GM19025 (cell line): ENCODE measurements around the gene POLR1E.
"Not testable (repeated sequence)": the region's sequence is repeated elsewhere in the genome, so short reads cannot be mapped to it uniquely, and the experiment has no call there.

Experiments used
- ATAC-seq: cut with Tn5 transposase; IDR thresholded peaks from one replicate; pipeline ENCODE4 v1.9.1; 2021; ENCODE audit warnings: mild to moderate bottlenecking, low read depth, moderate library complexity; ENCODE audit not compliant: unreplicated experiment

POLR1E gene

DNA sequence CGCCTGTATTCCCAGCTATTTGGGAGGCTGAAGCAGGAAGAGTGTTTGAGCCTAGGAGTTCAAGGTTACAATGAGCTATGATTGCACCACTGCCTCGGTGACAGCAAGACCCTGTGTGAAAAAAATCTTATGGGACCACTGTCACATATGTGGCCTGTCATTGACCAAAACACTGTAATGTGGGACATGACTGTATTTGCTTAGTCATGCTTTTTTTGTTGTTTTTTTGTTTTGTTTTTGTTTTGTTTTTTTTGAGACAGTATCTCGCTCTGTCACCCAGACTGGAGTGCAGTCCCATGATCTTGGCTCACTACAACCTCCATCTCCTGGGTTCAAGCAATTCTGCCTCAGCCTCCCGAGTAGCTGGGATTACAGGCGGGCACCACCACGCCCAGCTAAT is 13.5 kb downstream of the POLR1E start:
- no peak for ATAC-seq

DNA sequence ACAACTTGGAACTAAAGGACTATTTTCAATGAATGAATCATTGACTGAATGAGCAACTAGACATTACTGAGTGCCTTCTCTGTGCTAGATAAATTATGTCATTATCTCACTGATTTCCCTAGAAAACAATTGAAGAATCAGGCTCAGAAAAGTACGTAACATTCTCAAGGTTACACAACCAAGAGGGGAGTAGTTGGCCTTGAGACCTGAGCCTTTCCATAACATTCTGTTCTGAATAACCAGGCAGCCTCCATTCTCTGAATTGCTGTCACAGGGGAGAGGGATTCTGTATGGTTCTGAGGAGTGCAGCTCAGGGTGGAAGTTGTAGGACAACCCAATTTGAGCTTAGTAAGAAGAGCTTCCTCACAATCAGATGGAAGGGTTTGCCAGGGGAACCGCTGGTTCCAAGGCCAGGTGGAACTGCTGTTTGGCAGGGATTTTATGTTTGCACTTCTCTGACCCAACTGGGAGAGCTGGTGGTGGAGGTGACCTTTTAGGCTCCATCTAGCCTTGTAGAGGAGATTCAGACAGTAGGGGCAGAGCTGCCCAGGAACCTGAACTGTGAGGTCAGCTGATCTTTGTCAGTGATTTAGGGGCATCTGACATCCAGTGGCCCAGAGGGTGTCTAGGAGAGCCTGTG is 16.3 kb downstream of the POLR1E start:
- ATAC-seq = no peak

DNA sequence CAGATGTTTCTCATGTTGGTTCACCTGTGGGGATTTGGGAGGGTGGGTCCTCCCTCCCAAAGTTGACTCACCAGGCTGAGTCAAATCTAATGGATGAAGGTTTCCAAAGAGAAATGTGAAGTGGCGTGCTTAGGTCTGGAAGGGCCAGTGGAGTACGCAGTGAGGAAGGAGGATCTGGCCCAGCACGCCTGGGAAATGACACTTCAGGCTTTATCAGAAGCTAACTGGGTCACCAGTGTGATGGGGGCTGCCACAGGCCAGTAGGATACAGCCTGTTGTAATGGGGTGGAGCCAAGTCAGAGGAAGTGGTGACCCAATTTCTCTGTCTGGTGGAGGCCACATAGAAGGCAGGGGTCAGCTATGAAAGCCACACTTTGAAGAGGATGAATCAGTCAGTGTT is 18.0 kb downstream of the POLR1E start:
- ATAC-seq = no peak

DNA sequence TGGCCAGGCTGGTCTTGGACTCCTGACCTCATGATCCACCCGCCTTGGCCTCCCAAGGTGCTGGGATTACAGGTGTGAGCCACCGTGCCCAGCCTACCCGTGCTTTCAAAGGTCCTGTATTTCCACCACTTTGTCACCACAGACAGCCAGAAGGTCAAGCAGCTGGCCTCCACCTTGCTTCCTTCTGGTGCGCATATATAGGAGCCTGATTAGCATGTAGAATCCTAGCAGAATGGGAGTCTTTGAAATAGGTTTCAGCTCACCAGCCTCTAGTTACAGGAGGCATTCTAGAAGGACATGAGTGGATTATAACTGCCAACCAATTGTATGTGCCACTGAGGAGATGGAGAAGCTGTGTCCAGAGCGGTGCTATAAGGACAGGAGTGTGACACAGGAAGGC is 18.9 kb downstream of the POLR1E start:
- no peak for ATAC-seq

DNA sequence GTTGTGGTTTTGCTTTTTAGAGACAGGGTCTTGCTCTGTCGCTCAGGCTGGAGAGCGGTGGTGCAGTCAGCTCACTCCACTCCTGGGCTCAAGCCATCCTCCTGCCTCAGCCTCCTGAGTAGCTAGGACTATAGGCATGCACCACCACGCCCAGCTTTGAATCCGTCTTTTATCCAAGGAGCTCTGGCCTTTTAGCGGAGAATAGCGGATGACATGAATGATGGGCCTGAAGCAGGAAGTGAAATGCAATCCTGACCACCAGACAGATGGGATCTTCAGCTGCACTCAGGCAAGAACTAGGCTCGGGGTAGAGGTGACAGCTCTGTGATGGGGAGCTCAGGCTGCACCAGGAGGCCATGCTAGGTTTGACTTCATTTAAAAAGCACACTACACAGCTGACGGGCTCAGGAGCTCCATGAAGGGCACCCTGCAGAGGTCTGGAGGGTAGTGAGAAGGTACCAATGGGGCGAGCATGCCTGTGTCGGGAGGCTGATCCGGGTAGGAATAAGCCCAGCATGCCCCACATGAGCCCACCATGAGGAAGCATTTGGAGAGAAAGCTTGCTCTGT is 21.9 kb downstream of the POLR1E start:
- ATAC-seq = no peak

DNA sequence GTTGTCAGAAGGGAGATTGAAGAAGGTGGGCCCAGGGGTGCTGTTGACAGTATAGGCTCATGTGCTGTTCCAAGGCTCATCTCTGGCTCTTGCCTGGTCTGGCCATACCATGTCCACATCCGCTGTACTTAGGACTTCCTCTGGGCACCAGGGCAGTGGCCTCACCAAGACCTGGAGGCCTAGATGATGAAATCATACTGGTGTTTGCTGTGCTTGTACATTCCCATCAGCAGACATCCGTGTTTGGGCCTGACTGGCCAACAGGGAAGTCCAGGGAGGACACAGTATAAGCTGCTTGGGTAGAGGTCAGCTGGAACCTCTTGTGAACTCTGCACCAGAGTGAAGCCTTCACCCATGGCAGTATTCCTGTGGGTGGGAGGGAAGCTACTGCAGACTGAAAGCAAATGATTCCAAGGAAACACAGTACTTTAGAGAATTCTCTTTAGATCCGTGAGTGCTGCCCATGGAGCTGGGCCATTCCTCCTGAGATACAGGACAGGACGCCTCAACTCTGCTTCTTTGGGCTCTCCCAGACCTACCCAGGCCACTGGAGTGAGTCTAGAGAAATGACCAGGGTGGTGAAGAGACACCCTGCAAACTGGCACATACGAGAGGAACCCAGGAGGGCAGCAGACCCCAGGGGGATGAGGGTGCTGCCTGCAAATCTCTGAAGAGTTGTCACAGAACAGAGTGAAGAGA is 22.5 kb downstream of the POLR1E start:
- ATAC-seq = no peak

DNA sequence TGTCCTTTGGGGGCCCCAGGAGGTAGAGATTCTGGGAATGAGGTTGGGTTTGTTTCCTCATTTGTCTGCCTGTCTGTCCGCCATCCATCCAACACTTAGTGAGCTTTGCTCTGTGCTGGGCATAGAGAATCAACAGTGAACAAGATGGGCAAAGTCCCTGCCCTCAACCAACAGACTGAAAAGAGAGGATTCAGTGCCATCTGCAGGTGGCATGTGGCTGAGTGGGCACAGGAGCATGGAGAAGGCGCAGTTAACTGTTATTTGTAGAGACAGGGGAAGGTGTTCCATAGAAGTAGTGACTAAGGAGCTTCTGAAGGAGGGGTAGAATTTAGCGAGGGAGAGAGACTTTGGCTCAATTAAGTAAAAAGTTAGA is 23.1 kb downstream of the POLR1E start:
- no peak for ATAC-seq

DNA sequence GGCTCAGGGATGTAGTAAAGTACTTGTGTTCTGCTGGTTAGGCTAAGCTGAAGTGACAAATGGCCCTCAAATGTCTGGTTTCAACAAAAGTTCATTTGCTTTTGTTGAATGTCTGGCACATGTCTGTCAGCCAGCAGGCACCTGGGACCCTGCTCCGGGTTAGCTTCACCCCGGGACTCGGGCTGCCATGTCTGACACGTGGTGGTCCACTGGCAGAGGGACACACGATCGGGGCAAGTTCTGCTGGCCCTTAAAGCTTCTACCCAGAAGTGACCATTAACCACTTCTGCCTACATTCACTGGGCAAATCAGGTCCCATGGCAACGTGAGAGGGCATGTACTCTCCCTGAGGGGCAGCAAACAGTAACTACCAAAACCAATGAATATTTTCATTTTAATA is 23.8 kb downstream of the POLR1E start:
- no peak for ATAC-seq

DNA sequence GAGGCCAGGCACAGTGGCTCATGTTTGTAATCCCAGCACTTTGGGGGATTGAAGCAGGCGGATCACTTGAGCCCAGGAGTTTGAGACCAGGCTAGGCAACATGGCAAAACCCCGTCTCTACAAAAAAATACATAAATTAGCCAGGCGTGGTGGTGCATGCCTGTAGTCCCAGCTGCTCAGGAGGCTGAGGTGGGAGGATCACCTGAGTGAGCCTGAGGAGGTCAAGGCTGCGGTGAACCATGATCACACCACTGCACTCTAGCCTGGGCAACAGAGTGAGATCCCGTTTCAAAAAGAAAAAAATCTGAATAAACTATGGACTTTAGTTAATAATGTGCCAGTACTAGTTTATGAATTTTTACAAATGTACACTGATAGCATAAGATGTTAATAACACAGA is 24.3 kb downstream of the POLR1E start:
- ATAC-seq = not testable (repeated sequence)

DNA sequence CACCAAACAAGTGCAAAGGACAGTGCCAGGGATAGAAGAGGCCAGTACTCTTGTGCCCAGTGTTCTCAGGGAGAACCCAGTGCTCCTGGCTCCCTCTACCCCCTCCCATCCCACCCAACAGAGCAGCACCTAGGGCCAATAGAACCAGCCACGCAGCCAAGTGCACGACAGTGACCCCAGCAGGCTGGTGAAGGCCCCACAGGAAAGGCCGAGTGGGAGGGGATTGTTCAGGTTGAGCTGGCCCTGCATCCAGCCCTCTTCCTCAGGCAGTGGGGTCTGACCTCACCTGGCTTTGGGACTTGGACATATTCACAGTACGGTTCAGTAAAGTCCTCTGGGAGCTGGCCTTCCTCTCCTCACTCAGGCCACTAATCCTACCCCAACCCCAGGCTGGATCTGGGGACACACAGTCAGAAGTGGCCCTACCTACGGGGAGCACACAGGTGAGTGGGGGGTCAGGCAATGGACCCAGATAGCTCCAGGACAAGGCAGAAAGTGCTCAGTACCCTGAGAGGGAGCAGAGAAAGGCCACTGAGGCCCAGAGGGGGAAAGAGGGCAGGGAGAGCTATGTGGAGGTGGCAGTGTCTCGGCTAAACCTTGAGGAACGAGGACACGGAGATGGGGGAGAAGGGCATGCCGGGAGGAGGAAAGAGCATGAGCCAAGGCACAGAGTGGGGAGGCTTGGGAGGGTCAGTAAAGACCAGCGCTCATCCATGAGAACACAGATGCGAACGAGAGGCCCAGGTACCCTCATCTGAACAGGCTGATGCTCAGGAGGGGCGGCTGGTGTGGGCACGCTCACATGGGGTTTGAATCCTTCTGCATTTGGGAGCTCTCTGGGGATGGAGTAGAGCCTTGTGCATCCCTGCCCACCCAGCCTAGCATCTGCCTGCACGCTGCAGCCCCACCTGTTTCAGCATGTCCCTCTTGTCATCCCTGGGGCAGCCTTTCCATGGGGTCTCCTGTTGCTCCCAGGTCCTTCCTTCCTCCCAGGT is 25.6 kb downstream of the POLR1E start:
- ATAC-seq = no peak

DNA sequence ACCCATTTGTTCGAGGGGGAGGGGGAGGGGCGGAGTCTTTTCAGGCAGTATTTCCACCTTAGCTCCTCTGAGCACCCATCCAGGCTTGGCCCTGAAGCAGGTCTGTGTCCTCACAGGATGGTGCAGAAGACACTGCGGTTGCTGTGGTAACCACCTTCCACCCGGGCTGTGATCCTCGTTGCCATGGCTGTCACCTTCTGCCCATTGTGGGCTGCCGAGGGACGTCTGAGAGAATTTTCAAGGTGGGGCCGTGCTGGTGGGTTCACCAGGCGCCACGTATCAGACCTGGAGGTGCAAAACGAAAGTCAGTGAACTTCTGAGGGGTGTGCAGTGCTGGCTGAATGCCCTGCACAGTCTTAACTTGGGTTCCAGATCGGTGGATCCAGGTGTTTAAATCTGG is 26.7 kb downstream of the POLR1E start:
- ATAC-seq = no peak

DNA sequence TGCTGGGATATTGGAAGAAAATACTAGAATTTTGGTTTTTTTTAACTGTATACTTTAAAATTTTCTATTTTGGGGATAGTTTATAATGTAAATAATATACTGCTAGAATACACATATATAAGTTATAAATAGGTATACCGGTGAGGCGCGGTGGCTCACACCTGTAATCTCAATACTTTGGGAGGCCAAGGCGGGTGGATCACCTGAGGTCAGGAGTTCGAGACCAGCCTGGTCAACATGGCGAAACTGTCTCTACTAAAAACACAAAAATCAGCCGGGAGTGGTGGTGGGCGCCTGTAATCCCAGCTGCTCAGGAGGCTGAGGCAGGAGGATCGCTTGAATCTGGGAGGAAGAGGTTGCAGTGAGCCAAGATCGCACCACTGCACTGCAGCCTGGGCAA is 28.7 kb downstream of the POLR1E start:
- not testable (repeated sequence) for ATAC-seq

DNA sequence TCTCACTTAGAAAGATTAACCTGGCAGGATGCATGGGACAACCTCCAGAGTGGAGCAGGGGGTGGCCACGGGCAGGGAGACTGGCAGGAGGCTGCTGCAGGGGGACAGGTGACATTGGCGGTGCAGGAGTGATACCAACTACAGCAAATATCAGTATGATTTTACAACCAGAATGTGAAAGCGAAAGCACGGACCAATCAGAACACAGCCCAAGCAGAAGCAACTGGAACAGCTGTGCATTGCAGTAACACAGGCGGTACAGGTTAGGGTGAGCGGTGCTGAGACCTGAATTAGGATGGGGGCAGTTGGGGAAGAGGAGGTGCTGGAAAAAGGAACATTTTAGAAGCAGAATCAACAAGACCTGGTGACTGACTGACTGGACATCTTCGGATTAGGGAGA is 29.3 kb downstream of the POLR1E start:
- no peak for ATAC-seq

DNA sequence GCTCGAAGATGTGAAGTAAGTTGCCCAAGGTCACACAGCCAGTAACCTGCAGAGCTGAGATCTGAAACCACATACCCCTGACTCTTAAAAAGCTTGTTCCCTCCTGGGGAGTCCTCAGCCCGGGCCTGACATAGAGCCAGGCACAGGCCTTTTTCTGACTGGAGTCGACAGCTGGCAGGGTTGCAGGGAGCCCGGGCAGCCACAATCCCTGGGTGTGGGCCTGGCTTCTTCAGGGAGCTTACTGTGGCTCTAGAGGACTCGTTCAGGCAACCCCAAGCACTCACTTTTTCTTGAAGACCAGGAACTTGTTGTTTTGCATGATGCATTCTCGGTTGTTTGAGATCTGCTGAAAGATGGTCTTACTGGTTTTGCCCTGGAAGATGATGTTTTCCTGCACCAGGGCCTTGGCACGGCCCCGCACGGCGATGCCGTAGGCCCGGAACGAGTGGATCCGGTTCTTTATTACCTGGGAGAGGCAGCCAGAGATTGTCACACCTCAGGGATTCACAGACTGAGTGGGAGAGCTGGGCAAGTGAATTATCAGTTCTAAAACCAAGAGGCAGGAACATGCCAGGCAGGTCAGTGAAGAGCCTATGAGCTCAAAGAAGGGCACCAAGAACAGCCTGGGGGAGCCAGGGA is 30.0 kb downstream of the POLR1E start:
- no peak for ATAC-seq

DNA sequence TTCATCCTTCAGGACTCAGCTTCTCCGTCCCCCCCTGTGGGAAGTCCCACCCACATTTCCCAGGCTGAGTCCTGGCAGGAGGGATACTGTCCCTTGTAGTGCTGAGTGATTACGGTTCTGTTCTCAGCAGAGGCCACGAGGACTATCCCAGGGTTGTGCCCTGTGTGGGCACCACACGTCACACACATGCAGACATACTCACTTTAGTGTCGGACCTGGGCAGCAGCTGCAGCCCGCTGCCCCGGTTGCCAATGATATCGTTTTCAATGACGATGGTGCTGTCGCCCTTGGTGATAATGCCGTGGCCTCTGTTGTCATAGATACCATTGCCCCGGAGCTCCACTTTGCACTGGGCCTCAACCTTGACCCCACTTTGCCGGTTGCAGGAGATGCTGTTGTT is 32.2 kb downstream of the POLR1E start:
- ATAC-seq = no peak

DNA sequence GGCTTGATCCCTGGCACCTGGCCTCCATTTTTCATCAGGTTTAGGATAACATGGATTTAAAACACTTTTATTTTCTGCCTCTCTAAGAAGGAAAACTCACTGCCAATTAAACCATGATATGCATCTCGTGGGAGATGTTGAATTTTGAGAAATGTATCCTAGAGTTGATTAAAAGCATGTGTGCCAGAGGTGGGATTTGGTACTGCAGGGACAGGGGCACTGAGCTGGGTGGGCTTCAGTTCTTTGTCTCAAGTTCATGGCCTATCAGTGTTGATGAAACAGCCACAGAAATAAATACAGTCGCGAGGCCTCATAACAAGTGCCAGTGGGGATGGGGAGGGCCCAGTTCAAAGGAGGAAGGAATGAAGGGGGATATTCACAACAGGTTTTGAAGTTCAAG is 34.9 kb downstream of the POLR1E start:
- ATAC-seq = no peak

DNA sequence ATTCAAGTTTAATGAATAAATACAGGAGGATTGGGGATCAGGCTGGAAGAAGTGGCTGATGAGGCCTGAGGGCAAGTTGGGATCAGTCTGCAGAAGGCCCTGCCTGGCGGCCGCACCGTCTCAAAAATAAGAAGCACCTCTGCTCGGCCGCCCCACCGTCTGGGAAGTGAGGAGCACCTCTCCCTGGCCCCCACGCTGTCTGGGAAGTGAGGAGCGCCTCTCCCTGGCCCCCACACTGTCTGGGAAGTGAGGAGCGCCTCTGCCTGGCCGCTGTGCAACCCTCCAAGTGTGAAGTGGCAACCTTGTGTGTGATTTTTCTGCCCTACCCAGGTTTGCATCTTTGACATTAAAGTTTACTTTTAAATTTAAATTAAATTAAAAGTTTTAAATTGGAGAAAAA is 35.4 kb downstream of the POLR1E start:
- ATAC-seq = no peak

DNA sequence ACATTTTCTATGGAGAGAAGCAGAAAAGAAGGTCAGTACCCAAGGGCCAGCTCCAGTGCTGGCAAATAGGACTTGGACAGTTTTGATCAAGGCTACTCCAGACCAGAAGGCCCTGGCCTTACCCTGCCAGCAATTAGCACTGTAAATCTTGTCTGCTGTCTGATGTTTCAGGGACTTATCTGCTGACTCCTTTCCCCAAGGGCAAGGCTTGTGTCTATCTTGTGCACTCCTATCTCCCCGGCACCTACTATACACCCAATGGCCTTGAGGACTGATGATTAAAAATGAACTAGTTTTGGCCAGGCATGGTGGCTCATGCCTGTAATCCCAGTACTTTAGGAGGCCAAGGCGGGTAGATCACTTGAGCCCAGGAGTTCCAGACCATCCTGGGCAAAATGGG is 37.2 kb downstream of the POLR1E start:
- ATAC-seq = no peak

DNA sequence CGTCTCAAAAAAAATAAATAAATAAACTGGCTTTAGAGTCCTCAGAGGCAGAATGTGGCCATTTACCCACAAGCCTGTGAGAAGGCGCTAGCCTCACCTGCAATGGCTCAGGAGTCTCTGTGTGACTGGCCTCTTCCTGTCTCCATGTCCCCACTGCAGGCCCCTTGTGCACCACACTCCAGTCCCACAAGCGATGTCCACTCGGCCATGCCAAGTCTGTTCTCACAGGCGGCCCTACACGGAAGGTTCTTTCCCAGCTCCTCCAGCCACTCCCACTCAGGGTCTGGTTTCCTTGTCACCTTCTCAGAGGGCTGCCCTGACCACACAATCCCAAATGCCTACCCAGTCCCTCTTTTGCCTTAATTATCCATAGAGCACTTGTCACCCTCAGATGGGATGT is 38.2 kb downstream of the POLR1E start:
- ATAC-seq = no peak

DNA sequence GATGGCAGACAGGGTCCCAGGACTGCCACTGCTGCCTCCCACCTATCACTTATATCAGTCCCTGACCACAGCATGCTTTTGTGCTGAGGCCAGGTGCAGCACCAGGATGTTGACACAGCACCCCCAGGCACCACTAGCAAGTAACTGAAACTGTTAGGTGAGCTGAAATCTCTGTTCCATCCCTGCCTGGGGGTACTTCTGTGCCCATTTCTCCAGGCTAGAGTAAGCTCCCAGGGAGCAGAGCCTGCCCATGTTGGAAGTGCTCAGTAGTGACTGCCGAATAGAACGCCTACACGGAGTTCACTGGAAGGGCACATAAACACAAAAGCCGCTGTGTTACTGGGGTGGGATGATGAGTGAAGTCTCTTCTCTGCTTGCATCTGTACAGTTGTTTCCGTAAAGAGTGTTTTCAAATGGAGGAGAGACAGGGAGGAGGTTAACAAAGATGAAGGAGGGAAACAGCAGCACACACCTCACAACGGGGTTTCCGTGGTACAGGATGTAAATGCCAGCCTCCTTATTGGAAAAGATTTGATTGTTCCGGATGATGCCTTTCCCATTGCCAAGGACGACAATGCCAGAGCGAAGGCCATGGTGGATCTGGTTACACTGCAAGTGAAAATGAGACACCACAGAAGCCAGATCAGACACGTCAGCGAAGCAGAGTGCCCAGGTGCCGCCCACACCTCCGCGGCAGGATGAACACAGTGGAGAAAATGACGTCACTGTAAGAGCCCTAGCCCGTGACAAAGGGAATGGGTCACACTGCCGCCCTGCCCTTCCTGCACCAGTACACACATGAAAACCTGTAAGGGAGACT is 43.1 kb downstream of the POLR1E start:
- ATAC-seq = no peak
